ENCODE data around the gene MADD.

DNA sequence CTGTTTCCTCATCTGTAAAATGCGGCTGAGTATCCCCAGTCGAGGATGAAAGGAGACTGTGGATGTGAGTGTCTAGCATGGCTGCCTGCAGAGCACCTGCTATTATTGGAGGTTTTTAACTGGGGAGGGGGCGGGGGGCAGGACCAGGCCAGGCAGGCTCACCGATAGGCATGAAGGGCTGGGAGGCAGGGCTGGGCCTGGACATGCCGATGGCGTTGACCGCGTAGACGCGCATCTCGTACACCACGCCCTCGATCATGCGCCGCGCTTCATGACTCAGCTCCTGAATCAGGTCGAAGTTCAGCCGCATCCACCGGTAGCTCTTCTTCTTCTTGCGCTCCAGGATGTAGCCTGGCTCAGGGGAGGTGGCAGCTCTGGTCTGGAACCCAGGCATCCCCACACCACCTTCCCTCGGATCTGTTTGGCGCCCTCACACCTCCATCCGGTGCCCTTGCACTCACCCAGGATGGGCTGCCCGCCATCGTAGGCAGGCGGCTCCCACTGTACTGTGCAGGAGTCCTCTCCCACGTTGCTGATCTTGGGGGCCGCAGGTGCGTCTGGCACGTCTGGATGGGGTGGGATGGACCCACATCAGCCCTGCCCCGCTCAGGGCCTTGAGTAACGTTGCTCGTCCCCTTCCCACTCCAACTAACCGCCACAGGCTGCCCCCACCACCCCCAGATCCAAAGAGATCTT, 67.4 kb downstream of the MADD start:
- TF ChIP-seq EZH2 (IDR thresholded peaks at IDR 0.05; ENCODE audit: insufficient read depth, poor library complexity, severe bottlenecking) (no peak), EZH2phosphoT487 (IDR thresholded peaks at IDR 0.05; ENCODE audit: insufficient read depth, low read depth) (no peak)
